Pancreas (tissue), 10 donors: ENCODE measurements around the gene GTPBP1. TPM values are rescaled to one million over a fixed set of nuclear protein-coding genes. Genes with fewer than 3 reads are reported as not detected.
A peak's percentile ranks its signal among the peaks of the same experiment; 100 is the strongest.

ENCODE experiments used
- ATAC-seq, 4 donors: fragments of 200-7000 bp; cut with Tn5 transposase; one replicate each; pipeline versions ENCODE4 v1.8.0 to v1.9.1; 2020; ENCODE audit warnings: mild to moderate bottlenecking in 4 of 4, moderate library complexity in 4 of 4
- DNase-seq, 6 donors: peaks; one replicate each; pipeline ENCODE4 v3.0.0-alpha.2; 2020
- FAIRE-seq: peaks from 2 replicates; lab custom pipeline; 2012; peaks lifted over from hg19 to GRCh38; lab: Jason Lieb, UNC
- H3K27ac ChIP-seq, 4 donors: fragments of 200-600 bp; sonication (generic); 1 replicate in 3 of 4; 2 replicates in 1 of 4; pipeline versions ENCODE4 v1.5.0 to v1.8.0; 2020
- H3K27me3 ChIP-seq, 4 donors: fragments of 200-600 bp; one replicate each; pipeline ENCODE4 v1.8.0; 2021
- H3K36me3 ChIP-seq, 3 donors: fragments of 200-600 bp; sonication (generic) in 1 of 3; one replicate each; pipeline versions ENCODE4 v1.5.0 to v1.8.0; 2020 to 2021
- H3K4me1 ChIP-seq, 3 donors: fragments of 200-600 bp; one replicate each; pipeline ENCODE4 v1.8.0; 2021
- H3K4me3 ChIP-seq, 4 donors: fragments of 200-600 bp; sonication (generic) in 2 of 4; one replicate each; pipeline versions ENCODE4 v1.5.0 to v1.8.0; 2020 to 2021
- H3K9me3 ChIP-seq, 4 donors: fragments of 200-600 bp; one replicate each; pipeline ENCODE4 v1.8.0; 2021
- CTCF ChIP-seq, 4 donors: fragments of 200-600 bp; sonication (generic) in 3 of 4; IDR thresholded peaks; one replicate each; pipeline versions ENCODE4 v1.5.0 to v1.8.0; 2021; ENCODE audit warnings: antibody characterized with exemption in 4 of 4
- WGBS, 2 donors: extraction: QIAGEN DNeasy Blood & Tissue Kit; methylation state at CpG; one replicate each; pipeline ENCODE4 v1.1.7; 2013; 5-methylcytosine and 5-hydroxymethylcytosine counted together
- intact Hi-C, 3 donors: fragments of 100-400 bp; cut with DNase I; formaldehyde crosslinking; loops; one replicate each; pipeline versions ENCODE4 v1.11.1 to v1.14.2; 2022
- polyA plus RNA-seq, 2 donors: library from polyadenylated mRNA; stranded (reverse); fragments of 200-250 nt; gene quantifications; one replicate each; pipeline ENCODE4 v1.2.3, GENCODE V29; 2013
- total RNA-seq, 6 donors: library from RNA; stranded (reverse); fragmentation: NEBNext Ultra II Directional in 4 of 6; extraction: Animal tissue kit (Norgen Biotek cat#: 25700) in 4 of 6; gene quantifications; one replicate each; pipeline versions ENCODE4 v1.2.1 to v1.2.4, GENCODE V29; 2021 to 2023
- donor health status: healthy with polysubstance abuse.
- donor health status: DM: no; HTN: no; CAD: no; lungs with moderate emphysema.
- donor health status: DM: no; HTN: no; CAD: no.
- donor health status: control.
- donor health status: control.
- donor health status: Bipolar disorder and iron deficiency.
- donor health status: DM: yes; HTN: yes; CAD: no.
- donor health status: DM: no; HTN: no; CAD: no.
- donor health status: DM: no; HTN: no; CAD: no.
- donor health status: DM: yes; HTN: yes; CAD: no.

GTPBP1 gene
- total and polyA plus RNA-seq, 8 donors: 14.7 to 36.0 (median 28.3) TPM

DNA sequence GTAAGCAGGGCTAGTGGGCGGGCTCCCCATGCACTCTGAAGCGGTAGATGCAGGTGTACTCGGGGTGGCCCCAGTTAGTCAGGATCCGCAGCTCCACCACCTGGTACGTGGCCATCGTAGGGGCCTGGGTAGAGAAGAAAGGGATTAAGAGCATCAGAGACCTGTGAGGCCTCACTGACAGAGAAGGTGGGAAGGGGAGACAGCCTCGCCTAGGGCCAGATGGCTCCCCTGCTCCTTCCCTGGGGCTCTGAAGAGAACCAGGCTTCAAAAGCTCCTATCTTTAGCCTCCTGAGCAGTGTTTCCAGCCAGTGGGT lies 30.5 kb downstream of the GTPBP1 start:
- DNase-seq: no peak

DNA sequence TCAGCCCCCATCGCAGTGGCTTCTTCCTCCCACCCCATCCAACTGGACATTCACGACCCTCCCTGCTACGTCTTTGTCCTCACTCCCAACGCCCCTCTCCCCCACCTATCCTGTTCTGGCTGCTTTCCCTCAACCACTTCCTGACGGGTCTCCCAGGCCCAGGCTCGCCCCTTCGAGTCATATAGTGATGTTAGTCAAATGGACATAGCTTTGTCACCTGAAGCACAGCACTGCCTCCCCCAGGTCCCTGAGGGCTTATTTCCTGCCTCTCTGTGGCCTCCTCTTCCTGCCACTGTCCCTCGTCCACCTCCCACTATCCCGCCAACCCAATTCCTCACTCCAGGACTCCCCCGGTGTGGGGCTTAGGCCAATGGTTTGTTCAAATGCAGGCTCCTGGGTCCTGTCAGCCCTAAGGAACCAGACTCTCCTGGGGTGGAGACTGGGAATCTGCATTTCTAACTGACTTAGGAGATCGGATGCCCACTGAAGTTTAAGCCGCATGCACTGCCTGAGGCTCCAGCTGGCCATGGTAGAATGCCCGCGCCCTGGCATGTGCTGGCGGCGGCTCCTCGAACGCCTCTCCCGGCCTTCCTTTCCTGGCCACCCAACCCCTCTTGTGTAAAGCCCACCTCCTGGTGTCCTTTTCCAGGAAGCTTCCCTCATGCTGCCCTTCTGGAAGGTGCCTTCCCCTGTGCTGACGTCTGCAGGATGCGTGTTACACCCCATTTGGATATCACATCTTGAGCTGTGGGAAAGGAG lies 31.7 kb downstream of the GTPBP1 start:
- H3K4me1 ChIP-seq: peaks cover 22 to 27% (median 22%) of the 10 kb centered on the region in 3 donors
- intact Hi-C loops: no loop called here
- WGBS, 2 donors: 87 to 90% methylated on average over 21 of the region's 21 CpGs
- H3K36me3 ChIP-seq: peaks cover 20 to 74% (median 54%) of the 10 kb centered on the region in 3 donors
- FAIRE-seq: no peak
- TF ChIP-seq CTCF (IDR thresholded peaks at IDR 0.05): no peak
- no peak overlapping the region for H3K4me3 ChIP-seq
- no peaks in the 10 kb centered on the region for H3K9me3 ChIP-seq
- ATAC-seq: no peak
- no peaks in the 10 kb centered on the region for H3K27me3 ChIP-seq
- peak in 2 of 6 donors; percentile 31 to 50 for DNase-seq
- H3K27ac ChIP-seq: no peak overlapping the region

More for the DNA sequence above, 30.5 kb downstream of the GTPBP1 start:
- H3K4me3 ChIP-seq: no peak overlapping the region
- peaks cover 14 to 62% (median 42%) of the 10 kb centered on the region in 3 donors for H3K36me3 ChIP-seq
- no peaks in the 10 kb centered on the region for H3K9me3 ChIP-seq
- intact Hi-C loops: no loop called here
- no peaks in the 10 kb centered on the region for H3K27me3 ChIP-seq
- FAIRE-seq: no peak
- H3K27ac ChIP-seq: no peak overlapping the region
- H3K4me1 ChIP-seq: peaks cover 31 to 38% (median 35%) of the 10 kb centered on the region in 3 donors
- WGBS, 2 donors: 88 to 97% methylated on average over 7 of the region's 7 CpGs
- no peak for TF ChIP-seq CTCF (IDR thresholded peaks at IDR 0.05)
- no peak for ATAC-seq

DNA sequence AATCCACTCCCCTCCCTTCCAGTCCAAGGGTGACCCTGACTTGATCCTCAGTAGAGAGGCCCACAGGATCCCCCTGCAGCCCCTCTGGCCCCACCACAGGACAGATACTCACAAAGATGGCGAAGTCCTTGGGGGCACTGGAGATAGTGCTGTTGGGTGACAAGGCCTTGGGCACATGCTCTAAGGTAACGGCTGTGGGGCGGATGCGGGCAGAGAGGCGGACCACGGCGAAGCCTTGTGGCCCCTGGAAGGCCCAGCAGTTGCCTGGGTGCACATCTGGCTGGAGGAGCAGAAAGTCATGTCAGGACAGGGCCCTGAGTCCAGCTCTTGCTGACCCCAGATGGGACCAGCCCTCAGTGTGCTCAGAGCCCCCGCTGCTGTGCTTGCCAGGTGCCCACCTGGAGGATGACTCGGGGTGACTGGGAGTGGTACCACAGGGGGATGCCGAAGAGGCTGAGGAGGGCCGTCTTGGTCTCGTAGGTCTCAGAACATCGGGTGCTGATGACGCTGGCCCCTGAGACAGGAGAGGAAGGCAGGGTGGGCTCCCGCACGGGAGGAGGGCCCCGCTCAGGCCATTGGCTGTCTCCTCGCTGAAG lies 32.8 kb downstream of the GTPBP1 start:
- Histone ChIP-seq H3K9me3 (no peaks in the 10 kb centered on the region), H3K27me3 (no peaks in the 10 kb centered on the region), H3K4me3 (no peak overlapping the region), H3K4me1 (peaks cover 11 to 16% (median 12%) of the 10 kb centered on the region in 3 donors), H3K27ac (no peak overlapping the region), H3K36me3 (peaks cover 20 to 85% (median 59%) of the 10 kb centered on the region in 3 donors)
- 91 to 93% methylated on average over 18 of the region's 18 CpGs for WGBS, 2 donors
- DNase-seq: peak in 2 of 6 donors; percentile 28 to 65
- no peak for ATAC-seq
- intact Hi-C loops: no loop called here
- FAIRE-seq: no peak
- TF ChIP-seq CTCF (IDR thresholded peaks at IDR 0.05): no peak

DNA sequence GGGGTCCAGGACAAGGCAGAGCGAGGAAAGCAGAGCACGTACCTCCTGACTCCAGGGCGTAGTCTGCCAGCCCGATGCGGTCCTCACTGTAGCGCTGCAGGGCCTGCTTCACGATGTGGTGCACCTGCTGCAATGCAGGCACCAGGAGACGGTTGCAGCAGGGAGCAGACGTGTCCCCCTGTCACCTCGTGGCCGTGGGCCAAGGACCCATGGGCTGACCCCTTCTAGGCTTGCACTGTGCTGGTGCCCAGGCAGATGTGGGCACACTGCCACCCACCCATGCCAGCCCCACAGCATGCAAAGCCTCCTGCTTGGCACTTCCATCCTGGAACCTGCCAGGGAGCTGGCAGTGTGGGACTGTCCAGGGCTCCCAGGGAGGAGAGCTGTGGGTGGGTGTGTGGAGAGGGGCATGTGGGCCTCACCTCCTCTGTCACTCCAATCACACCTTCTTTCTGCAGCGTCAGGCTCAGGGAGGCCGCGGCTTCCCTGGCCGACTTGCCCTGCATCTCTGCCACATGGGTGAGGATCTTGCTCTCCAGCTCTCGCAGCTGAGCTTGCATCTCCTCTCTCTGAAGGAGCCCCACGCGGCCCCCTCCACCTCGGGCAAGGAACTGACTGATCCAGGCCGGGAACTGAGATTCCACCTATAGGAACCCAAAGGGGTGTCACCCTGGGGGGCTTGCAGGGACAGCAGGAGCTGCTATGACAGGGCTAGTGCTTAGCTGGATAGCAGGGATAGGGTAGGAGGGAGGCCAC lies 33.7 kb downstream of the GTPBP1 start:
- Histone ChIP-seq H3K4me1 (peaks cover 2 to 7% (median 4%) of the 10 kb centered on the region in 3 donors), H3K36me3 (peaks cover 20 to 94% (median 59%) of the 10 kb centered on the region in 3 donors), H3K27ac (no peak overlapping the region), H3K4me3 (no peak overlapping the region), H3K9me3 (no peaks in the 10 kb centered on the region), H3K27me3 (no peaks in the 10 kb centered on the region)
- 91 to 93% methylated on average over 20 of the region's 20 CpGs for WGBS, 2 donors
- no peak for FAIRE-seq
- DNase-seq: peak in 2 of 6 donors; percentile 53 to 82
- intact Hi-C loops: no loop called here
- no peak for ATAC-seq
- TF ChIP-seq CTCF (IDR thresholded peaks at IDR 0.05): no peak
